ENCODE measurements around the gene MYH11. TPM values are rescaled to one million over a fixed set of nuclear protein-coding genes. Genes with fewer than 3 reads are reported as not detected.

The MYH11 gene
- total RNA-seq, 1 donor from 2014 or later = not detected

- no peak overlapping the region for H3K4me3 Mint-ChIP-seq (ENCODE audit: low read depth)
These were observed 81.6 kb downstream of the MYH11 start for GRCh38 chr16:15775209-15775608.

GRCh38 chr16:15773968-15774367 is 82.9 kb downstream of the MYH11 start:
- H3K4me1 Mint-ChIP-seq (ENCODE audit: low read depth) = no peaks in the 10 kb centered on the region
- H3K4me3 Mint-ChIP-seq (ENCODE audit: low read depth) = no peak overlapping the region
- H3K27me3 Mint-ChIP-seq (ENCODE audit: low read depth) = peaks cover 7% of the 10 kb centered on the region

More at GRCh38 chr16:15775209-15775608, 81.6 kb downstream of the MYH11 start:
- Mint-ChIP-seq H3K9me3 (no peaks in the 10 kb centered on the region), H3K27ac (no peak overlapping the region), H3K36me3 (ENCODE audit: low read depth) (no peaks in the 10 kb centered on the region), H3K4me1 (ENCODE audit: low read depth) (no peaks in the 10 kb centered on the region), H3K27me3 (ENCODE audit: low read depth) (peaks cover 7% of the 10 kb centered on the region)
- DNase-seq (ENCODE audit: low spot score) = no peak
- intact Hi-C loops (cut with micrococcal nuclease) = no loop called here

GRCh38 chr16:15772579-15773293 is 84.1 kb downstream of the MYH11 start:
- Mint-ChIP-seq H3K9me3 (no peaks in the 10 kb centered on the region), H3K36me3 (ENCODE audit: low read depth) (no peaks in the 10 kb centered on the region), H3K27me3 (ENCODE audit: low read depth) (peaks cover 7% of the 10 kb centered on the region), H3K4me1 (ENCODE audit: low read depth) (no peaks in the 10 kb centered on the region), H3K4me3 (ENCODE audit: low read depth) (no peak overlapping the region), H3K27ac (no peak overlapping the region)
- intact Hi-C loops (cut with micrococcal nuclease) = no loop called here
- no peak for DNase-seq (ENCODE audit: low spot score)

More at GRCh38 chr16:15773968-15774367, 82.9 kb downstream of the MYH11 start:
- intact Hi-C loops (cut with micrococcal nuclease) = no loop called here
- Mint-ChIP-seq H3K27ac (no peak overlapping the region), H3K36me3 (ENCODE audit: low read depth) (no peaks in the 10 kb centered on the region), H3K9me3 (no peaks in the 10 kb centered on the region)
- no peak for DNase-seq (ENCODE audit: low spot score)

- Mint-ChIP-seq H3K36me3 (ENCODE audit: low read depth) (no peaks in the 10 kb centered on the region), H3K27me3 (ENCODE audit: low read depth) (peaks cover 7% of the 10 kb centered on the region), H3K9me3 (no peaks in the 10 kb centered on the region), H3K4me3 (ENCODE audit: low read depth) (no peak overlapping the region), H3K4me1 (ENCODE audit: low read depth) (no peaks in the 10 kb centered on the region), H3K27ac (no peak overlapping the region)
- no peak for DNase-seq (ENCODE audit: low spot score)
- intact Hi-C loops (cut with micrococcal nuclease) = no loop called here
These were observed 85.1 kb downstream of the MYH11 start for GRCh38 chr16:15771694-15772093.

GRCh38 chr16:15770512-15770911 is 86.3 kb downstream of the MYH11 start:
- Mint-ChIP-seq H3K4me3 (ENCODE audit: low read depth) (no peak overlapping the region), H3K4me1 (ENCODE audit: low read depth) (peaks cover 3% of the 10 kb centered on the region), H3K27ac (no peak overlapping the region), H3K27me3 (ENCODE audit: low read depth) (peaks cover 4% of the 10 kb centered on the region), H3K9me3 (no peaks in the 10 kb centered on the region), H3K36me3 (ENCODE audit: low read depth) (no peaks in the 10 kb centered on the region)
- DNase-seq (ENCODE audit: low spot score) = no peak
- intact Hi-C loops (cut with micrococcal nuclease) = no loop called here

DNA sequence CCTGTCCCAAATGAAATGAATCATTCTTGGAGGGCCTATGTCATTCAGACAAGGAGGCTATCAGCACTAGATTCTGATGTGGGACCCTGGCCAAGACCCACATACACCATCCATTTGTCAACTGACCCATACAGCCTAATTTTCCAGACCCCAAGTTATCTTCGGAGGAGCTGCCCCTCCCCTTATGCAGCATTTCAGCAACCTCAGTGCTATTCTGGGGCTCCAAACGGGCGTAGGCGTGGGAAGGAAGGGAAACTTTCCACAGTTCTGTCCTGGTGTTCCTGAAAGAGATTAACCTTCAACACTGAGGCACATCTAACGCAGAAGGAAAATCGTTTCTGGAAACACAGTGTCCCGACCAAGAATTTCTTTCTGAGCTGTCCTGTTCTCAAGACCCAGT is 86.7 kb downstream of the MYH11 start:
- no peak overlapping the region for H3K4me3 Mint-ChIP-seq (ENCODE audit: low read depth)
- no peaks in the 10 kb centered on the region for H3K9me3 Mint-ChIP-seq
- intact Hi-C loops (cut with micrococcal nuclease) = no loop called here
- H3K27me3 Mint-ChIP-seq (ENCODE audit: low read depth) = peaks cover 4% of the 10 kb centered on the region
- DNase-seq (ENCODE audit: low spot score) = no peak
- no peaks in the 10 kb centered on the region for H3K36me3 Mint-ChIP-seq (ENCODE audit: low read depth)
- no peak overlapping the region for H3K27ac Mint-ChIP-seq
- peaks cover 3% of the 10 kb centered on the region for H3K4me1 Mint-ChIP-seq (ENCODE audit: low read depth)

DNA sequence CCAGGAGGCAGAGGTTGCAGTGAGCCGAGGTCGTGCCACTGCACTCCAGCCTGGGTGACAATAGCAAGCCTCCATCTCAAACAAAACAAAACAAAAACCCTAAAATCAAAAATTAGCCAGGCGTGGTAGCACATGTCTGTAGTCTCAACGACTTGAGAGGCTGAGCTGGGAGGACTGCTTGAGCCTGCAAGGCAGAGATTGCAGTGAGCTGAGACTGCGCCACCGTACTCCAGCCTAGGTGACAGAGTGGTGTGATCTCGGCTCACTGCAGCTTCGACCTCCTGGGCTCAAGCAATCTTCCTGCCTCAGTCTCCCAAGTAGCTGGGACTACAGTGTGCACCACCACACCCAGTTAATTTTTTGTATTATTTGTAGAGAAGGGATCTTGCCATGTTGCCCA is 87.6 kb downstream of the MYH11 start:
- peaks cover 3% of the 10 kb centered on the region for H3K4me1 Mint-ChIP-seq (ENCODE audit: low read depth)
- H3K4me3 Mint-ChIP-seq (ENCODE audit: low read depth) = no peak overlapping the region
- intact Hi-C loops (cut with micrococcal nuclease) = loop anchor here (5.0 to 10.0 kb wide), 2 partner anchors 358 to 426 kb away; no protein-coding TSS in a partner anchor
- DNase-seq (ENCODE audit: low spot score) = no peak
- H3K36me3 Mint-ChIP-seq (ENCODE audit: low read depth) = no peaks in the 10 kb centered on the region
- H3K9me3 Mint-ChIP-seq = no peaks in the 10 kb centered on the region
- H3K27ac Mint-ChIP-seq = no peak overlapping the region
- peaks cover 4% of the 10 kb centered on the region for H3K27me3 Mint-ChIP-seq (ENCODE audit: low read depth)

GRCh38 chr16:15768201-15768600 is 88.6 kb downstream of the MYH11 start:
- H3K9me3 Mint-ChIP-seq = no peaks in the 10 kb centered on the region
- peaks cover 3% of the 10 kb centered on the region for H3K4me1 Mint-ChIP-seq (ENCODE audit: low read depth)
- DNase-seq (ENCODE audit: low spot score) = no peak
- intact Hi-C loops (cut with micrococcal nuclease) = loop anchor here (5.0 to 10.0 kb wide), 2 partner anchors 359 to 427 kb away; no protein-coding TSS in a partner anchor
- peaks cover 4% of the 10 kb centered on the region for H3K27me3 Mint-ChIP-seq (ENCODE audit: low read depth)
- no peaks in the 10 kb centered on the region for H3K36me3 Mint-ChIP-seq (ENCODE audit: low read depth)
- no peak overlapping the region for H3K27ac Mint-ChIP-seq
- H3K4me3 Mint-ChIP-seq (ENCODE audit: low read depth) = no peak overlapping the region

- intact Hi-C loops (cut with micrococcal nuclease) = loop anchor here (1.0 to 10.0 kb wide), 3 partner anchors 54 to 428 kb away; no protein-coding TSS in a partner anchor
- DNase-seq (ENCODE audit: low spot score) = no peak
- Mint-ChIP-seq H3K27ac (no peak overlapping the region), H3K9me3 (no peaks in the 10 kb centered on the region), H3K4me1 (ENCODE audit: low read depth) (peaks cover 3% of the 10 kb centered on the region), H3K4me3 (ENCODE audit: low read depth) (no peak overlapping the region), H3K27me3 (ENCODE audit: low read depth) (peaks cover 4% of the 10 kb centered on the region), H3K36me3 (ENCODE audit: low read depth) (no peaks in the 10 kb centered on the region)
These were observed 89.9 kb downstream of the MYH11 start for GRCh38 chr16:15766918-15767317.

DNA sequence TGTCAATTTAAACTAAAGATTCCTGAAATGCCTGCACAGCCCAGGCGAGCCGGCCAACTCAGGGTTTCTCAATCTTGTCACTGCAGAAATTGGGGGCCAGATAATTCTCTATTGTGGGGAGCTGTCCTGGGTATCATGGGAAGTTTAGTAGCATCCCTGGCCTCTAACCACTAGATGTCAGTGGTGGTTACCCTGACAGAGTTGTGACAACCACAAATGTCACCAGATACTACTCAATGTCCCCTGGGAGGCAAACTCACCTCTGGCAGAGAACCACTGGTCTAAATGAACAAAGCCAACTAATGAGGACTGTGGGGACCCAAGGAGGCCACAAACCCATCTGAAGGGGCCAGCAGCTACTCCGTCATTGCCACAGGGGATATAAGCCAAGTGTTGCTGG is 90.9 kb downstream of the MYH11 start:
- no peaks in the 10 kb centered on the region for H3K36me3 Mint-ChIP-seq (ENCODE audit: low read depth)
- H3K9me3 Mint-ChIP-seq = no peaks in the 10 kb centered on the region
- no peak overlapping the region for H3K4me3 Mint-ChIP-seq (ENCODE audit: low read depth)
- intact Hi-C loops (cut with micrococcal nuclease) = loop anchor here (1.0 to 10.0 kb wide), 3 partner anchors 55 to 429 kb away; no protein-coding TSS in a partner anchor
- H3K27me3 Mint-ChIP-seq (ENCODE audit: low read depth) = peaks cover 5% of the 10 kb centered on the region
- no peak overlapping the region for H3K27ac Mint-ChIP-seq
- peak; percentile 15 for DNase-seq (ENCODE audit: low spot score)
- peaks cover 3% of the 10 kb centered on the region for H3K4me1 Mint-ChIP-seq (ENCODE audit: low read depth)

GRCh38 chr16:15765116-15765515 is 91.7 kb downstream of the MYH11 start:
- H3K27ac Mint-ChIP-seq = no peak overlapping the region
- H3K4me3 Mint-ChIP-seq (ENCODE audit: low read depth) = no peak overlapping the region
- peaks cover 2% of the 10 kb centered on the region for H3K27me3 Mint-ChIP-seq (ENCODE audit: low read depth)
- H3K36me3 Mint-ChIP-seq (ENCODE audit: low read depth) = no peaks in the 10 kb centered on the region
- DNase-seq (ENCODE audit: low spot score) = no peak
- H3K9me3 Mint-ChIP-seq = no peaks in the 10 kb centered on the region
- peaks cover 3% of the 10 kb centered on the region for H3K4me1 Mint-ChIP-seq (ENCODE audit: low read depth)
- intact Hi-C loops (cut with micrococcal nuclease) = loop anchor here (5.0 to 10.0 kb wide), 2 partner anchors 362 to 430 kb away; no protein-coding TSS in a partner anchor

DNA sequence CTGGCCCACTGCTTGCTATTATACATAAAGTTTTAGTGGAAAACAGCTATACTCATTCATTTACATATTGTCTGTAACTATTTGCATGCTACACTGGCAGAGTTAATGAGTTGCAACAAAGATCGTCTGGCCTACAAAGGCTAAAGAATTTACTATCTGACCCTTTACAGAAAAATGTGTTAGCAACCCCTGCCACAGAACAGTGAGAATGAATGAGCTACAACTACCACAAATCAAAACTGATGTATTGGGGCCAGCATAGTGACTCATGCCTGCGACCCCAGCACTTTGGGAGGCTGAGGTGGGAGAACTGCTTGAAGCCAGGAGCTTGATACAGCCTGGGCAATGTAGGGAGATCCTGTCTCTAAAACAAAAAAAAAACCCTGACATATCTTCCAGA is 92.7 kb downstream of the MYH11 start:
- intact Hi-C loops (cut with micrococcal nuclease) = loop anchor here (10.0 kb wide), 1 partner anchor 431 kb away; no protein-coding TSS in a partner anchor

DNA sequence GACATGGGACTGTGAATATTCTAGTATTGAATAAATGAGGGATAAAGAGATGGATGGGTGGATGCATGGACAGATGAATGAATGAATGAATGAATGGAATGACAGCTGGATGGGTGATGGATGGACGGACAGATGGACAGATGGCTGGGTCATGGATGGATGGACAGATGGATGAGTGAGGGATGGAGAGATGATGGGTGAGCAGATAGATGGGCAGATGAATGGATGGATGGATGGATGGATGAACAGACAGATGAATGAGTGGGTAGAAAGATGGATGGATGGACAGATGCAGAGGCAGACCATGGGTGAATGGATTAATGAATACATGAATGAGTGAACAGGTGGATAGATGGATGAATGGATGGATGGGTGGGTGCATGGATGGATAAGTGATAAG is 96.7 kb downstream of the MYH11 start:
- intact Hi-C loops (cut with micrococcal nuclease) = loop anchor here (10.0 kb wide), 1 partner anchor 435 kb away; no protein-coding TSS in a partner anchor
- peaks cover 3% of the 10 kb centered on the region for H3K4me1 Mint-ChIP-seq (ENCODE audit: low read depth)
- H3K36me3 Mint-ChIP-seq (ENCODE audit: low read depth) = no peaks in the 10 kb centered on the region

More for the DNA sequence above, 92.7 kb downstream of the MYH11 start:
- peaks cover 2% of the 10 kb centered on the region for H3K27me3 Mint-ChIP-seq (ENCODE audit: low read depth)
- no peak overlapping the region for H3K27ac Mint-ChIP-seq
- H3K9me3 Mint-ChIP-seq = no peaks in the 10 kb centered on the region
- H3K36me3 Mint-ChIP-seq (ENCODE audit: low read depth) = no peaks in the 10 kb centered on the region
- H3K4me1 Mint-ChIP-seq (ENCODE audit: low read depth) = peaks cover 3% of the 10 kb centered on the region
- no peak overlapping the region for H3K4me3 Mint-ChIP-seq (ENCODE audit: low read depth)
- DNase-seq (ENCODE audit: low spot score) = no peak

More for the DNA sequence above, 96.7 kb downstream of the MYH11 start:
- no peak overlapping the region for H3K4me3 Mint-ChIP-seq (ENCODE audit: low read depth)
- H3K27me3 Mint-ChIP-seq (ENCODE audit: low read depth) = peaks cover 2% of the 10 kb centered on the region
- H3K27ac Mint-ChIP-seq = no peak overlapping the region
- DNase-seq (ENCODE audit: low spot score) = no peak
- no peaks in the 10 kb centered on the region for H3K9me3 Mint-ChIP-seq
